Myocyte (in vitro differentiated cells): ENCODE results near the gene FSIP1. TPM values are rescaled to one million over a fixed set of nuclear protein-coding genes. Genes with fewer than 3 reads are reported as not detected.

Source experiments
- DNase-seq: peaks from one replicate; pipeline ENCODE4 v3.0.0-alpha.2; 2012; ENCODE audit warnings: low read depth
- total RNA-seq: library from RNA; depleted of rRNA; stranded (reverse); fragments of >200 nt; gene quantifications from 2 replicates; pipeline ENCODE4 v1.2.3, GENCODE V29; 2014

Gene FSIP1
- total RNA-seq, 1 donor from 2014 or later = 0.37 TPM

GRCh38 chr15:39623529-39623931 is 159.1 kb downstream of the FSIP1 start:
- no peak for DNase-seq

GRCh38 chr15:39622660-39623516 is 159.8 kb downstream of the FSIP1 start:
- no peak for DNase-seq

- DNase-seq = peak; percentile 36
Observed at GRCh38 chr15:39621976-39622375, 160.7 kb downstream of the FSIP1 start.

- peak; percentile 37 for DNase-seq
Observed at GRCh38 chr15:39621210-39621609, 161.4 kb downstream of the FSIP1 start.

GRCh38 chr15:39618063-39618823 is 164.4 kb downstream of the FSIP1 start:
- no peak for DNase-seq

- no peak for DNase-seq
Observed at GRCh38 chr15:39616731-39617455, 165.7 kb downstream of the FSIP1 start.

GRCh38 chr15:39613861-39614260 is 168.8 kb downstream of the FSIP1 start:
- DNase-seq = no peak

- no peak for DNase-seq
Observed at GRCh38 chr15:39613271-39613670, 169.4 kb downstream of the FSIP1 start.

- no peak for DNase-seq
Observed at GRCh38 chr15:39610665-39611064, 172.0 kb downstream of the FSIP1 start.

GRCh38 chr15:39609166-39609916 is 173.3 kb downstream of the FSIP1 start:
- no peak for DNase-seq

GRCh38 chr15:39608185-39609139 is 174.2 kb downstream of the FSIP1 start:
- no peak for DNase-seq

GRCh38 chr15:39605146-39605545 is 177.5 kb downstream of the FSIP1 start:
- DNase-seq = peak; percentile 5

GRCh38 chr15:39602143-39602542 is 180.5 kb downstream of the FSIP1 start:
- DNase-seq = peak; percentile 5

GRCh38 chr15:39599871-39600270 is 182.8 kb downstream of the FSIP1 start:
- DNase-seq = peak; percentile 40

- peak; percentile 67 for DNase-seq
Observed at GRCh38 chr15:39598958-39599845, 183.4 kb downstream of the FSIP1 start.

GRCh38 chr15:39598186-39598850 is 184.3 kb downstream of the FSIP1 start:
- peak; percentile 76 for DNase-seq

- peak; percentile 73 for DNase-seq
Observed at GRCh38 chr15:39597751-39598185, 184.9 kb downstream of the FSIP1 start.

- peak; percentile 38 for DNase-seq
Observed at GRCh38 chr15:39597336-39597735, 185.3 kb downstream of the FSIP1 start.
